Kidney epithelial cell (primary cell): ENCODE data around the gene IRF2. TPM values are rescaled to one million over a fixed set of nuclear protein-coding genes. Genes with fewer than 3 reads are reported as not detected.

Experiments used
- DNase-seq: peaks from one replicate; pipeline ENCODE4 v3.0.0-alpha.2; 2010; ENCODE audit warnings: low read depth
- H3K27me3 ChIP-seq: 2 replicates; pipeline ENCODE4 v1.6.0; 2011; ENCODE audit warnings: low read length; ENCODE audit not compliant: control insufficient read depth, insufficient read depth
- H3K36me3 ChIP-seq: 2 replicates; pipeline ENCODE4 v1.5.1; 2011; ENCODE audit warnings: low read length; ENCODE audit not compliant: control insufficient read depth, insufficient read depth
- H3K4me3 ChIP-seq: 2 replicates; pipeline ENCODE4 v1.5.1; 2011; ENCODE audit warnings: low read depth, mild to moderate bottlenecking, control low read depth, low read length
- total RNA-seq: library from RNA; depleted of rRNA; stranded (reverse); fragments of >200 nt; gene quantifications from 2 replicates; pipeline ENCODE4 v1.2.3, GENCODE V29; 2015
- TF ChIP-seq, protein P1 (sequence below): IDR thresholded peaks from 2 replicates; pipeline ENCODE4 v1.5.1; 2011; ENCODE audit warnings: mild to moderate bottlenecking, moderate library complexity, low read length, control low read depth, inconsistent platforms; ENCODE audit not compliant: insufficient read depth, poor library complexity, severe bottlenecking

The IRF2 gene
- total RNA-seq, 1 donor from 2014 or later: 30.4 TPM

DNA sequence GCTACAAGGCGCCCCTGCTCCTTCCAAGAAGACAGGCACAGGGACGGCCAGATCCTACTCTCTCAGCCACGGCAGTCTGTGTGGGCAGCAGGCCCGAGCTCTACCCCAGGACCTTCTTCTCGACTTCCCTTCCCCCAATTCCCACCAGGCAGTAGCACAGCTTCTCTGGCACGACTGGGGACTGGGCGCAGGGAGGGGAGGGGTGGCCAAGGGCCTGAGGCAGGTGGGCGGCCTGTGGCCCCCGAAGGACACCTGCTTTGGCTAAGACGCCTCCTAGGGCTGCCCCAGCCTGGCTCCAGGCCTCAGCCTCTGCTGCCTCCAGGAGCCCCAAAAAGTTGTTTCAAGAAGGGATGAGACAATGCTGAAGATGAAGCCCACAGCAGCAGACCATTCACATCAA, 24.2 kb upstream of the IRF2 start:
- no peak overlapping the region for H3K4me3 ChIP-seq
- H3K36me3 ChIP-seq: no peaks in the 10 kb centered on the region
- TF ChIP-seq, protein P1, sequence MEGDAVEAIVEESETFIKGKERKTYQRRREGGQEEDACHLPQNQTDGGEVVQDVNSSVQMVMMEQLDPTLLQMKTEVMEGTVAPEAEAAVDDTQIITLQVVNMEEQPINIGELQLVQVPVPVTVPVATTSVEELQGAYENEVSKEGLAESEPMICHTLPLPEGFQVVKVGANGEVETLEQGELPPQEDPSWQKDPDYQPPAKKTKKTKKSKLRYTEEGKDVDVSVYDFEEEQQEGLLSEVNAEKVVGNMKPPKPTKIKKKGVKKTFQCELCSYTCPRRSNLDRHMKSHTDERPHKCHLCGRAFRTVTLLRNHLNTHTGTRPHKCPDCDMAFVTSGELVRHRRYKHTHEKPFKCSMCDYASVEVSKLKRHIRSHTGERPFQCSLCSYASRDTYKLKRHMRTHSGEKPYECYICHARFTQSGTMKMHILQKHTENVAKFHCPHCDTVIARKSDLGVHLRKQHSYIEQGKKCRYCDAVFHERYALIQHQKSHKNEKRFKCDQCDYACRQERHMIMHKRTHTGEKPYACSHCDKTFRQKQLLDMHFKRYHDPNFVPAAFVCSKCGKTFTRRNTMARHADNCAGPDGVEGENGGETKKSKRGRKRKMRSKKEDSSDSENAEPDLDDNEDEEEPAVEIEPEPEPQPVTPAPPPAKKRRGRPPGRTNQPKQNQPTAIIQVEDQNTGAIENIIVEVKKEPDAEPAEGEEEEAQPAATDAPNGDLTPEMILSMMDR: no peak
- DNase-seq: no peak
- no peaks in the 10 kb centered on the region for H3K27me3 ChIP-seq

DNA sequence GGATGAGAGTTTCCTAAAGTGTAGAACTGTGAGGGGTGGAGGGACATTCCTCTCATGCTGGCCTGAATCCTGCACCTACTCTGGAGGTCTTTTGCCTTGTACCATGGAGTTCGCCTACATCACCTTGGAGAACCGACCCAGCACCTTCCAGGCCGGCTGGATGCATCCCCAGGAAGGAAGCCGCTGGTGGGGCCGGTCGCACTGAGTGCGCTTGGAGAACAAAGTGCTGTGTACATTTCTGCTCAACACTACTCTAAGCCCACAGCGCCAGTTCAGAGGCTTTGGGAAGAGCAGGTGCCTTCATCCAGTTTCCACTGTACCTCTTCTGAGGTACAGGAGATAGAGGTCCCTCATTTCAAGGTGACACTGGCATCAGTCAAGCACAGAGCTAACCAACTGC, 15.4 kb upstream of the IRF2 start:
- no peak for DNase-seq
- TF ChIP-seq, protein P1: no peak
- H3K4me3 ChIP-seq: no peak overlapping the region

DNA sequence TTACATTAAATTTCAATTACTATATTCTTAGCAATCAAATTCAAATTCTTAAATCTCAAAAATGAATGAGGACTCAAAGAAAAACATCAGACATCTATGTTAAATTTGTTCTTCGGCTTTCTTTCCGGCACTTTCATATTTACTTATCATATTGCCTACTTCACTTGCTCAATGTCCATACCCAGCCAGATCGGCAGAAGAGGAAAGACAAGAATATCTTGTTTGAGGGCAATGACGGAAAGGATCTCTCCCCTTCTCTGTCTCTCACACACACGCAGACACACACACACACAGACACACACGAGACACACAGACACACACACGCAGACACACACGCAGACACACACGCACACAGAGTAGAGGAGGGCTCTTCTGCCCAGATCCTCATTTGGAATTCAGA, 13.2 kb upstream of the IRF2 start:
- H3K27me3 ChIP-seq: no peaks in the 10 kb centered on the region
- DNase-seq: no peak
- no peak overlapping the region for H3K4me3 ChIP-seq
- TF ChIP-seq, protein P1: no peak
- no peaks in the 10 kb centered on the region for H3K36me3 ChIP-seq

More for the DNA sequence above, 15.4 kb upstream of the IRF2 start:
- no peaks in the 10 kb centered on the region for H3K27me3 ChIP-seq
- no peaks in the 10 kb centered on the region for H3K36me3 ChIP-seq

GRCh38 chr4:184485279-184485678, 10.9 kb upstream of the IRF2 start:
- no peaks in the 10 kb centered on the region for H3K36me3 ChIP-seq
- no peak for DNase-seq
- no peaks in the 10 kb centered on the region for H3K27me3 ChIP-seq
- H3K4me3 ChIP-seq: no peak overlapping the region
- TF ChIP-seq, protein P1: no peak

GRCh38 chr4:184481544-184481943, 7.2 kb upstream of the IRF2 start:
- Histone ChIP-seq H3K27me3 (no peaks in the 10 kb centered on the region), H3K36me3 (no peaks in the 10 kb centered on the region)

GRCh38 chr4:184479516-184479950, 5.2 kb upstream of the IRF2 start:
- H3K36me3 ChIP-seq: no peaks in the 10 kb centered on the region
- TF ChIP-seq, protein P1: no peak
- DNase-seq: no peak
- H3K27me3 ChIP-seq: no peaks in the 10 kb centered on the region
- H3K4me3 ChIP-seq: no peak overlapping the region

More at GRCh38 chr4:184481544-184481943, 7.2 kb upstream of the IRF2 start:
- no peak for DNase-seq
- H3K4me3 ChIP-seq: no peak overlapping the region
- TF ChIP-seq, protein P1: no peak
